GM18526 (cell line): Measurements from ENCODE around the gene GREB1.

Source experiments
- POLR2A ChIP-seq: IDR thresholded peaks from 3 replicates; pipeline ENCODE4 v1.6.1; 2011; ENCODE audit not compliant: insufficient read length; ENCODE audit errors: extremely low read depth

Gene GREB1

GRCh38 chr2:11675423-11676112, 141.7 kb downstream of the GREB1 start:
- no peak for TF ChIP-seq POLR2A

GRCh38 chr2:11676640-11677039, 142.8 kb downstream of the GREB1 start:
- no peak for TF ChIP-seq POLR2A

GRCh38 chr2:11677136-11678055, 143.6 kb downstream of the GREB1 start:
- TF ChIP-seq POLR2A: no peak

- TF ChIP-seq POLR2A: no peak
Measured at GRCh38 chr2:11678306-11678960, 144.6 kb downstream of the GREB1 start.

GRCh38 chr2:11679016-11679415, 145.2 kb downstream of the GREB1 start:
- TF ChIP-seq POLR2A: no peak

GRCh38 chr2:11679486-11680181, 145.8 kb downstream of the GREB1 start:
- no peak for TF ChIP-seq POLR2A

- TF ChIP-seq POLR2A: no peak
Measured at GRCh38 chr2:11680182-11680900, 146.5 kb downstream of the GREB1 start.

- TF ChIP-seq POLR2A: no peak
Measured at GRCh38 chr2:11680901-11681721, 147.3 kb downstream of the GREB1 start.

- no peak for TF ChIP-seq POLR2A
Measured at GRCh38 chr2:11681722-11682589, 148.1 kb downstream of the GREB1 start.

- no peak for TF ChIP-seq POLR2A
Measured at GRCh38 chr2:11682590-11682915, 148.7 kb downstream of the GREB1 start.

- TF ChIP-seq POLR2A: no peak
Measured at GRCh38 chr2:11683476-11683875, 149.6 kb downstream of the GREB1 start.

GRCh38 chr2:11683966-11684365, 150.1 kb downstream of the GREB1 start:
- TF ChIP-seq POLR2A: no peak

- no peak for TF ChIP-seq POLR2A
Measured at GRCh38 chr2:11684894-11685460, 151.1 kb downstream of the GREB1 start.
